ENCODE data around the gene HSD17B1. TPM values are rescaled to one million over a fixed set of nuclear protein-coding genes. Genes with fewer than 3 reads are reported as not detected.

HSD17B1 gene
- total and polyA plus RNA-seq, 2 of the 13 experiments (the other 11 are each of a cell fraction or from before 2014, with no cell fraction given), result 0.54 to 0.93 TPM

DNA sequence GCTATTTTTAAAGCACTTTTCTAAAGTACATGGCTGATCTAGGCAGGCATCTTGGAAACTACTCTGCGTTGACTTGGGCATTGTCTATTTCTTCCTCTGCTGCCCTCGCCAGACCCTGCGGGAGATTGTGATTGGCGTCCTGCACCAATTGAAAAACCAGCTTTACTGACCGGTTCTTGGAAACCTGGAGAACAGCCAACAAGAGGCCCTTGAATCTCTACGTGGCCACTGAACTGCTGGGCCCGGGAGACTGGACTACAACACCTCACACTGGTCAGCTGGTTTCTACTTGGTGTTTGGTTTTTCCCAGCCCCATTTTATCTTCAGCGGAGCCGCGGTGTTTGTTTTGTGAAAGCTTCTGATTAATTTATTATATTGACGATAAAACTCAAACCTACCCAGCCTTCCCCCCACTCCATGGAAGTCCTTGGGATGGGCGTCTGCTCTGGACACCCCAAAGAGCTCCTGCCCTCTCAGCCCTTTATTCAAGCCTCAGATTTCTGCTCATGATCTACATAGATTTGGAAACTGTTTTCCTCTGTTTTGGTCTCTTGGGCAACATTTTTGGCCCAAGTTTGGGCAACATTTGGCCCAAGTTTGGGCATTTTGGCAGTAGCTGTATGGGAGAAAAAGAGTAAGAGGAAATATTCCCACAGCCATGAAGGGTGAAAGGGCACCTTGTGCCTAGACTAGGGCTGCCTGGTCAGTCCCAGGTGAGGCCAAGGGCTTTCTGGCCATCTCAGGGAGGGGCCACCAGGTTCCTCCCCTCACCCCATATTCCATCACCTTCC lies 18.9 kb downstream of the HSD17B1 start:
- FAIRE-seq (no peak), DNase-seq (ENCODE audit: low spot score) (no peak), ATAC-seq (no peak)
- intact Hi-C loops (cut with micrococcal nuclease; ENCODE audit: unreplicated experiment), result no loop called here
- Histone ChIP-seq H3K9me3 (ENCODE audit: low read length) (no peaks in the 10 kb centered on the region), H2AFZ (ENCODE audit: low read length) (no peak overlapping the region), H3K27ac (ENCODE audit: extremely low read length, insufficient read depth, low read length) (no peak overlapping the region), H3K4me1 (ENCODE audit: insufficient read depth, low read length) (peaks cover 50% of the 10 kb centered on the region), H3K4me3 (replicated peaks in 1 of 3; ENCODE audit: insufficient read depth in 1 of 3, low read depth in 2 of 3, low read length in 3 of 3) (no peak overlapping the region), H3K4me2 (ENCODE audit: low read depth, low read length) (no peak overlapping the region), H3K79me2 (ENCODE audit: insufficient read depth, low read length) (peaks cover 24% of the 10 kb centered on the region), H4K20me1 (ENCODE audit: insufficient read depth, low read length) (no peaks in the 10 kb centered on the region), H3K9ac (ENCODE audit: insufficient read depth, low read depth, low read length) (no peak overlapping the region), H3K27me3 (ENCODE audit: control insufficient read depth in 1 of 2, insufficient read depth in 2 of 2, low read length in 2 of 2) (no peaks in the 10 kb centered on the region; a peak in 1 of 5 replicates), H3K36me3 (replicated peaks in 1 of 2; ENCODE audit: control insufficient read depth in 1 of 2, insufficient read depth in 2 of 2, low read length in 2 of 2) (peaks cover 36 to 55% of the 10 kb centered on the region in 2 experiments)
- WGBS (ENCODE audit: low lambda C conversion rate), result 91% methylated on average over 12 of the region's 12 CpGs
- ChIA-PET CTCF (ENCODE audit: low intra/inter-chr PET ratio, low total read pairs) (no interaction called here), POLR2A (interaction anchor here (1.3 kb wide), 1 partner anchor 37 kb away, joined by 5 read pairs; the partner anchor contains the start of genes RETREG3 and TUBG1)
- no peak for TF ChIP-seq ZNF83 (CRISPR knock-in tag; IDR thresholded peaks at IDR 0.05; ENCODE audit: borderline replicate concordance)
- no peak for TF ChIP-seq JDP2 (CRISPR knock-in tag; IDR thresholded peaks at IDR 0.05; ENCODE audit: borderline replicate concordance)
- TF ChIP-seq TBX3 (IDR thresholded peaks at IDR 0.05; ENCODE audit: borderline replicate concordance), result no peak
- TF ChIP-seq, protein P1, sequence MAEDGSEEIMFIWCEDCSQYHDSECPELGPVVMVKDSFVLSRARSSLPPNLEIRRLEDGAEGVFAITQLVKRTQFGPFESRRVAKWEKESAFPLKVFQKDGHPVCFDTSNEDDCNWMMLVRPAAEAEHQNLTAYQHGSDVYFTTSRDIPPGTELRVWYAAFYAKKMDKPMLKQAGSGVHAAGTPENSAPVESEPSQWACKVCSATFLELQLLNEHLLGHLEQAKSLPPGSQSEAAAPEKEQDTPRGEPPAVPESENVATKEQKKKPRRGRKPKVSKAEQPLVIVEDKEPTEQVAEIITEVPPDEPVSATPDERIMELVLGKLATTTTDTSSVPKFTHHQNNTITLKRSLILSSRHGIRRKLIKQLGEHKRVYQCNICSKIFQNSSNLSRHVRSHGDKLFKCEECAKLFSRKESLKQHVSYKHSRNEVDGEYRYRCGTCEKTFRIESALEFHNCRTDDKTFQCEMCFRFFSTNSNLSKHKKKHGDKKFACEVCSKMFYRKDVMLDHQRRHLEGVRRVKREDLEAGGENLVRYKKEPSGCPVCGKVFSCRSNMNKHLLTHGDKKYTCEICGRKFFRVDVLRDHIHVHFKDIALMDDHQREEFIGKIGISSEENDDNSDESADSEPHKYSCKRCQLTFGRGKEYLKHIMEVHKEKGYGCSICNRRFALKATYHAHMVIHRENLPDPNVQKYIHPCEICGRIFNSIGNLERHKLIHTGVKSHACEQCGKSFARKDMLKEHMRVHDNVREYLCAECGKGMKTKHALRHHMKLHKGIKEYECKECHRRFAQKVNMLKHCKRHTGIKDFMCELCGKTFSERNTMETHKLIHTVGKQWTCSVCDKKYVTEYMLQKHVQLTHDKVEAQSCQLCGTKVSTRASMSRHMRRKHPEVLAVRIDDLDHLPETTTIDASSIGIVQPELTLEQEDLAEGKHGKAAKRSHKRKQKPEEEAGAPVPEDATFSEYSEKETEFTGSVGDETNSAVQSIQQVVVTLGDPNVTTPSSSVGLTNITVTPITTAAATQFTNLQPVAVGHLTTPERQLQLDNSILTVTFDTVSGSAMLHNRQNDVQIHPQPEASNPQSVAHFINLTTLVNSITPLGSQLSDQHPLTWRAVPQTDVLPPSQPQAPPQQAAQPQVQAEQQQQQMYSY (CRISPR knock-in tag; IDR thresholded peaks at IDR 0.05), result no peak
- TF ChIP-seq PRMT3 (CRISPR knock-in tag; IDR thresholded peaks at IDR 0.05; ENCODE audit: borderline replicate concordance, low read depth), result no peak
- TF ChIP-seq POLR2A (IDR thresholded peaks at IDR 0.05; ENCODE audit: insufficient read depth in 1 of 2, low read depth in 2 of 2, low read length in 2 of 2), result 0 out of 4 replicates have a peak, but pooled peaks of 1 of the 2 experiments have one; percentile 34
- TF ChIP-seq POLR2G (IDR thresholded peaks at IDR 0.05; ENCODE audit: low read depth, low read length), result peak; percentile 11; the same call in 1 of the 2 replicates
- TF ChIP-seq ZNF543 (CRISPR knock-in tag; IDR thresholded peaks at IDR 0.05), result no peak
- TF ChIP-seq AGO2 (optimal IDR thresholded peaks at IDR 0.05; ENCODE audit: low read depth, low read length), result peak; percentile 29
- TF ChIP-seq MTF1 (CRISPR knock-in tag; IDR thresholded peaks at IDR 0.05), result no peak
- no peak for TF ChIP-seq DNMT3B (CRISPR knock-in tag; conservative IDR thresholded peaks at IDR 0.05)
- TF ChIP-seq GFI1 (CRISPR knock-in tag; IDR thresholded peaks at IDR 0.05; ENCODE audit: borderline replicate concordance), result no peak
- TF ChIP-seq RBFOX2 (IDR thresholded peaks at IDR 0.05; ENCODE audit: low read depth, low read length), result 0 out of 2 replicates have a peak, but pooled peaks have one; percentile 34
- TF ChIP-seq TAF15 (IDR thresholded peaks at IDR 0.05; ENCODE audit: low read depth, low read length, poor library complexity, severe bottlenecking), result no peak
- in situ Hi-C loops (cut with HindIII; ENCODE audit: extremely low pct_ligation_motif_present, low pct_unique_long_range_greater_than_20kb), result no loop called here
- BruUV-seq (replicated peaks), result no TSS peak
